ENCODE results near the gene VWA5B1. TPM values are rescaled to one million over a fixed set of nuclear protein-coding genes. Genes with fewer than 3 reads are reported as not detected.

The VWA5B1 gene
- total RNA-seq, 4 donors from 2014 or later: 0.12 TPM; not detected in 3

DNA sequence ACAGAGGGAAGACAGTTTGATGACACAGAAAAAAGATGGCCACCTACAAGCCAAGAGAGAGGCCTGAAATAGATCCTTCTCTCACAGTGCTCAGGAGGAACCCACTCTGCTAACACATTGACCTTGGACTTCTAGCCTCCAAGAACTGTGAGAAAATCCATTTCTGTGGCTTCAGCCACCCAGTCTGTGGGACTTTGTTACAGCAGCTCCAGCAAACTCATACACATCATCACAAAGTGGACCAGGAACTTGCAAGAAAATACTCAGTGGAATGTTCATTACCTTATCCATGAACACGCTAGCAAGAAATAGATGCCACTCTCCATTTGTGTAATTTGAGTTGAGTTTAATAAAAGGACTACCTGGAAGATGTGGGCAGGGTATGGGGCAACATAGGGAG lies 38.1 kb upstream of the VWA5B1 start:
- H3K27me3 ChIP-seq: peaks cover 33% of the 10 kb centered on the region
- H3K4me3 ChIP-seq: no peak overlapping the region
- no peak overlapping the region for H3K27ac ChIP-seq
- TF ChIP-seq EP300 (IDR thresholded peaks at IDR 0.05) (no peak), POLR2AphosphoS5 (IDR thresholded peaks at IDR 0.05) (no peak)
- TF ChIP-seq, protein P1, sequence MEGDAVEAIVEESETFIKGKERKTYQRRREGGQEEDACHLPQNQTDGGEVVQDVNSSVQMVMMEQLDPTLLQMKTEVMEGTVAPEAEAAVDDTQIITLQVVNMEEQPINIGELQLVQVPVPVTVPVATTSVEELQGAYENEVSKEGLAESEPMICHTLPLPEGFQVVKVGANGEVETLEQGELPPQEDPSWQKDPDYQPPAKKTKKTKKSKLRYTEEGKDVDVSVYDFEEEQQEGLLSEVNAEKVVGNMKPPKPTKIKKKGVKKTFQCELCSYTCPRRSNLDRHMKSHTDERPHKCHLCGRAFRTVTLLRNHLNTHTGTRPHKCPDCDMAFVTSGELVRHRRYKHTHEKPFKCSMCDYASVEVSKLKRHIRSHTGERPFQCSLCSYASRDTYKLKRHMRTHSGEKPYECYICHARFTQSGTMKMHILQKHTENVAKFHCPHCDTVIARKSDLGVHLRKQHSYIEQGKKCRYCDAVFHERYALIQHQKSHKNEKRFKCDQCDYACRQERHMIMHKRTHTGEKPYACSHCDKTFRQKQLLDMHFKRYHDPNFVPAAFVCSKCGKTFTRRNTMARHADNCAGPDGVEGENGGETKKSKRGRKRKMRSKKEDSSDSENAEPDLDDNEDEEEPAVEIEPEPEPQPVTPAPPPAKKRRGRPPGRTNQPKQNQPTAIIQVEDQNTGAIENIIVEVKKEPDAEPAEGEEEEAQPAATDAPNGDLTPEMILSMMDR (IDR thresholded peaks at IDR 0.05): no peak
- WGBS, 2 donors (ENCODE audit: low coverage in 1 of 2): no CpG with 5 or more reads among the region's 1 CpG
- H3K4me1 ChIP-seq: peaks cover 0 to 8% (median 0%) of the 10 kb centered on the region in 3 donors
- H3K9me3 ChIP-seq: no peaks in the 10 kb centered on the region
- H3K36me3 ChIP-seq: no peaks in the 10 kb centered on the region
- no peak for ATAC-seq

DNA sequence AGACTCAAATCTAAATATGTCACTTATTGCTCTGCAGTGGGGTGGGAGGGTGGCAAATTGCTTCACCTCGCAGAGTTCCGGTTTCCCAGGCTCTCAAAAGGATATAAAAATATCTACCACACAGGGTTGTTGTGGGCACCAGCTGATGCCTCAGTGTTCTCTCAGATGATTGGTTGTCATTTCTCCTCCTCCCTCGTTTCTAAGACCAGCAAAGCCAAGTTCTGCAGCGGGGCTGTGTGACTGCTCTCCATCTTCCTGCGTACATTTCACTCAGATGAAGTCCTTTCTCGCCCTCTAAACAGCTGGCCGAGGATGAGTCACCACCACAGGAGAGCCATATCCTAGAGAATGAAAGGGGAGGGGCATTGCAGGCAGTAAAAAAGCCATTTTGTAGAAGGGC lies 35.0 kb upstream of the VWA5B1 start:
- Histone ChIP-seq H3K4me1 (peaks cover 0 to 3% (median 0%) of the 10 kb centered on the region in 3 donors), H3K4me3 (no peak overlapping the region), H3K27ac (no peak overlapping the region), H3K27me3 (peaks cover 33% of the 10 kb centered on the region), H3K36me3 (no peaks in the 10 kb centered on the region), H3K9me3 (no peaks in the 10 kb centered on the region)
- ATAC-seq: no peak
- 50% methylated on average over 1 of the region's 7 CpGs; no CpG with 5 or more reads in 1 of the 2 donors for WGBS, 2 donors (ENCODE audit: low coverage in 1 of 2)
- TF ChIP-seq EP300 (IDR thresholded peaks at IDR 0.05) (no peak), POLR2A (IDR thresholded peaks at IDR 0.05) (no peak), POLR2AphosphoS5 (IDR thresholded peaks at IDR 0.05) (no peak)
- TF ChIP-seq, protein P1 (IDR thresholded peaks at IDR 0.05): no peak

DNA sequence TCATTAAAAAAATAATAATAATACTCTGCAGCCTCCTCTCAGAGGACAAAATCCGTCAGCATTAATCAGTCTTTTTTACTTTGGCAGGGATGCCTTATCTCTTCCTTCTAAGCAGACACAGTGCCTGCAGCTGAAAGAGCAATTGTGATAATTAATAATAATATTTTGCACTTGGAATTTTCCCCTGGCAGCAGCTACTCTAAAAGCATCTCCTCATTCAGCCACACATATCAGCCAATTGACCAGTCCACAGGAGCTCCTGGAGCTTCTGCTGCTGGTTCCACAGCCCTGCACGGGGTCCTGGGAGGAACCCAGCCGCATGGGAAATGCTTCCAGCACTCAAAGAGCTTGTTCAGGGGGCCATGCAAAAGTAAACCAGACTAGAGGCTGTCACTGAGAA lies 31.0 kb upstream of the VWA5B1 start:
- WGBS, 2 donors (ENCODE audit: low coverage in 1 of 2): 5 to 60% methylated on average over 1 to 2 of the region's 3 CpGs
- no peak overlapping the region for H3K4me3 ChIP-seq
- peaks cover 18% of the 10 kb centered on the region for H3K27me3 ChIP-seq
- H3K36me3 ChIP-seq: no peaks in the 10 kb centered on the region
- H3K4me1 ChIP-seq: no peaks in the 10 kb centered on the region
- no peak for ATAC-seq
- H3K9me3 ChIP-seq: no peaks in the 10 kb centered on the region
- no peak overlapping the region for H3K27ac ChIP-seq
- TF ChIP-seq, protein P1 (IDR thresholded peaks at IDR 0.05): no peak
- TF ChIP-seq POLR2AphosphoS5 (IDR thresholded peaks at IDR 0.05): no peak
- no peak for TF ChIP-seq EP300 (IDR thresholded peaks at IDR 0.05)
- TF ChIP-seq POLR2A (IDR thresholded peaks at IDR 0.05): no peak

DNA sequence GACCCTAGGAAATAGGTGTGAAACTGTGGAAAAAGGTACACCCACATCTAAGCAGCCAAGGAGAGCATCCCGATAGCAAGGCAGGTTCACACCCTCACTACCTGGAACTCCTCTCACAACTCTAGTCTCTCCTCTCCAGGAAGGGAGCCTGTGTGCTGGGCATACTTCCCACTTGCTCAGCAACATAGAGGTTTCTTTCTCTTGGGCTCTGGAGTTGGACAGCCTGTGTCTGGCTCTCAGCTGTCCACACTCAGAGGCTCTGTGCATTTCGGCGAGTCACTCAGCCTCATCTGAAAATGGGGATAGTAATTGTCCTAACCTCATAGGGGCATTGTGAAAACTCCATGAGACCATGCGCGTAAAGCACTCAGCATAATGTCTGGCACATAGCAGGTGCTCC lies 29.6 kb upstream of the VWA5B1 start:
- 80% methylated on average over 5 of the region's 5 CpGs; no CpG with 5 or more reads in 1 of the 2 donors for WGBS, 2 donors (ENCODE audit: low coverage in 1 of 2)

More for the DNA sequence above, 29.6 kb upstream of the VWA5B1 start:
- TF ChIP-seq POLR2A (IDR thresholded peaks at IDR 0.05): no peak
- TF ChIP-seq, protein P1 (IDR thresholded peaks at IDR 0.05): no peak
- TF ChIP-seq EP300 (IDR thresholded peaks at IDR 0.05): no peak
- H3K36me3 ChIP-seq: no peaks in the 10 kb centered on the region
- H3K27ac ChIP-seq: no peak overlapping the region
- no peaks in the 10 kb centered on the region for H3K4me1 ChIP-seq
- no peak overlapping the region for H3K4me3 ChIP-seq
- no peaks in the 10 kb centered on the region for H3K9me3 ChIP-seq
- no peak for ATAC-seq
- H3K27me3 ChIP-seq: peaks cover 7% of the 10 kb centered on the region

Measured in gastroesophageal sphincter (tissue), 4 donors.